GM23338 (cell line): Measurements from ENCODE around the gene HSDL1. TPM values are rescaled to one million over a fixed set of nuclear protein-coding genes. Genes with fewer than 3 reads are reported as not detected.
A peak's percentile ranks its signal among the peaks of the same experiment; 100 is the strongest.

Experiments used
- ATAC-seq: fragments of 200-7000 bp; cut with Tn5 transposase; 3 replicates; pipeline ENCODE4 v1.9.1; 2020
- DNase-seq: peaks from one replicate; pipeline ENCODE4 v3.0.0-alpha.2; 2015; ENCODE audit warnings: low spot score
- H2AFZ ChIP-seq: fragments of 200-600 bp; sonication (generic); 2 replicates; pipeline ENCODE4 v1.8.0; 2016; ENCODE audit warnings: antibody characterized with exemption, mild to moderate bottlenecking, moderate library complexity
- H3F3A ChIP-seq: fragments of 200-600 bp; sonication (generic); replicated peaks from 2 replicates; pipeline ENCODE4 v1.8.0; 2017; ENCODE audit warnings: antibody characterized with exemption, mixed run types, low read depth
- H3K27ac ChIP-seq: fragments of 200-600 bp; sonication (generic); 2 replicates; pipeline ENCODE4 v1.6.1; 2016; ENCODE audit warnings: low read depth
- H3K27me3 ChIP-seq: fragments of 200-600 bp; sonication (generic); 2 replicates; pipeline ENCODE4 v1.8.0; 2016; ENCODE audit warnings: mild to moderate bottlenecking, mixed run types, moderate library complexity; ENCODE audit not compliant: insufficient read depth
- H3K36me3 ChIP-seq: fragments of 200-600 bp; sonication (generic); 2 replicates; pipeline ENCODE4 v1.8.0; 2016; ENCODE audit warnings: mild to moderate bottlenecking; ENCODE audit not compliant: insufficient read depth
- H3K4me1 ChIP-seq: fragments of 200-600 bp; sonication (generic); 2 replicates; pipeline ENCODE4 v1.8.0; 2016; ENCODE audit warnings: mild to moderate bottlenecking, moderate library complexity; ENCODE audit not compliant: insufficient read depth
- H3K4me2 ChIP-seq: fragments of 200-600 bp; sonication (generic); 2 replicates; pipeline ENCODE4 v1.7.1; 2017; ENCODE audit warnings: mixed run types
- H3K4me3 ChIP-seq: fragments of 200-600 bp; sonication (generic); 2 replicates; pipeline ENCODE4 v1.6.1; 2016; ENCODE audit warnings: mixed run types
- H3K79me2 ChIP-seq: fragments of 200-600 bp; sonication (generic); replicated peaks from 2 replicates; pipeline ENCODE4 v1.8.0; 2017; ENCODE audit warnings: mild to moderate bottlenecking; ENCODE audit not compliant: insufficient read depth
- H3K9me2 ChIP-seq: fragments of 200-600 bp; sonication (generic); 2 replicates; pipeline ENCODE4 v1.8.0; 2017; ENCODE audit not compliant: insufficient read depth
- H4K20me1 ChIP-seq: fragments of 200-600 bp; sonication (generic); replicated peaks from 2 replicates; pipeline ENCODE4 v1.8.0; 2017; ENCODE audit warnings: mild to moderate bottlenecking; ENCODE audit not compliant: insufficient read depth
- H3K27ac Mint-ChIP-seq: 2 replicates; pipeline ENCODE4 v1.8.0; 2020; ENCODE audit warnings: inconsistent platforms, mild to moderate bottlenecking, moderate library complexity, mixed read lengths
- H3K27me3 Mint-ChIP-seq: 3 replicates; pipeline ENCODE4 v1.8.0; 2022; ENCODE audit warnings: low read depth, mild to moderate bottlenecking, moderate library complexity, mixed read lengths, inconsistent platforms; ENCODE audit not compliant: insufficient read depth, poor library complexity
- H3K36me3 Mint-ChIP-seq: 3 replicates; pipeline ENCODE4 v1.8.0; 2021; ENCODE audit warnings: low read depth, mild to moderate bottlenecking, inconsistent platforms, moderate library complexity, mixed read lengths
- H3K4me1 Mint-ChIP-seq: 3 replicates; pipeline ENCODE4 v1.8.0; 2020; ENCODE audit warnings: mild to moderate bottlenecking, inconsistent platforms, mixed read lengths
- H3K4me3 Mint-ChIP-seq: 3 replicates; pipeline ENCODE4 v1.8.0; 2021; ENCODE audit warnings: moderate library complexity, mild to moderate bottlenecking, inconsistent platforms, mixed read lengths
- H3K9me3 Mint-ChIP-seq: 3 replicates; pipeline ENCODE4 v1.8.0; 2020; ENCODE audit warnings: moderate library complexity, mild to moderate bottlenecking, inconsistent platforms, mixed read lengths
- CREB1 ChIP-seq: fragments of 250-450 bp; sonication (Bioruptor Pico); IDR thresholded peaks from 2 replicates; pipeline ENCODE4 v1.5.0; 2020; ENCODE audit warnings: low read depth, mild to moderate bottlenecking, moderate library complexity
- EZH2 ChIP-seq: fragments of 200-600 bp; sonication (generic); IDR thresholded peaks from one replicate; pipeline ENCODE4 v1.8.0; 2017; ENCODE audit warnings: antibody characterized with exemption, mild to moderate bottlenecking, low read depth; ENCODE audit not compliant: unreplicated experiment
- EZH2phosphoT487 ChIP-seq: fragments of 200-600 bp; sonication (generic); IDR thresholded peaks from one replicate; pipeline ENCODE4 v1.8.1; 2018; ENCODE audit warnings: antibody characterized with exemption; ENCODE audit not compliant: unreplicated experiment
- JUNB ChIP-seq: IDR thresholded peaks from one replicate; pipeline ENCODE4 v1.6.1; 2016; ENCODE audit warnings: antibody characterized with exemption; ENCODE audit not compliant: unreplicated experiment
- POLR2AphosphoS5 ChIP-seq: IDR thresholded peaks from 2 replicates; pipeline ENCODE4 v1.6.1; 2016; ENCODE audit warnings: antibody characterized with exemption, low read depth
- STAT1 ChIP-seq: IDR thresholded peaks from one replicate; pipeline ENCODE4 v1.6.1; 2016; ENCODE audit warnings: antibody characterized with exemption; ENCODE audit not compliant: unreplicated experiment
- polyA plus RNA-seq: library from polyadenylated mRNA; unstranded; fragments of >200 nt; fragmentation: Nextera tagmentation; extraction: Ambion mirVana; gene quantifications from 2 replicates; pipeline ENCODE4 v1.2.1, GENCODE V29; 2016
- total RNA-seq: library from RNA; depleted of rRNA; stranded (reverse); fragments of >200 nt; shearing (Covaris generic); gene quantifications from 2 replicates; pipeline ENCODE4 v1.2.3, GENCODE V29; 2014
- TF ChIP-seq, protein P1 (sequence below), 2 experiments: fragments of 200-600 bp in 1 of 2; sonication (generic) in 1 of 2; conservative IDR thresholded peaks; 2 replicates each; pipeline versions ENCODE4 v1.5.1 to v1.6.1; 2016 to 2017; ENCODE audit warnings: antibody characterized with exemption in 2 of 2, low read depth in 2 of 2, mild to moderate bottlenecking in 2 of 2, moderate library complexity in 1 of 2
- TF ChIP-seq, protein P2 (sequence below): IDR thresholded peaks from 2 replicates; pipeline ENCODE4 v1.6.1; 2016; ENCODE audit warnings: antibody characterized with exemption

The HSDL1 gene
- total and polyA plus RNA-seq, 2 experiments from 2014 or later = 16.6 to 46.1 TPM

GRCh38 chr16:84169765-84170310, 24.9 kb upstream of the HSDL1 start:
- no peaks in the 10 kb centered on the region for H4K20me1 ChIP-seq
- Mint-ChIP-seq H3K27ac (no peak overlapping the region), H3K9me3 (0 out of 3 replicates have a peak, but pooled peaks cover 2% of the 10 kb centered on the region), H3K36me3 (no peaks in the 10 kb centered on the region; the same call in 2 of the 3 replicates), H3K4me3 (no peak overlapping the region), H3K27me3 (peaks cover 5% of the 10 kb centered on the region), H3K4me1 (peaks cover 2% of the 10 kb centered on the region; the same call in 1 of the 3 replicates)
- H2AFZ ChIP-seq = no peak overlapping the region
- H3K79me2 ChIP-seq = no peaks in the 10 kb centered on the region
- no peak overlapping the region for H3K27ac ChIP-seq
- no peaks in the 10 kb centered on the region for H3F3A ChIP-seq
- no peak for ATAC-seq
- H3K4me2 ChIP-seq = no peak overlapping the region
- no peaks in the 10 kb centered on the region for H3K36me3 ChIP-seq
- H3K9me2 ChIP-seq = no peaks in the 10 kb centered on the region
- peaks cover 8% of the 10 kb centered on the region for H3K4me1 ChIP-seq
- H3K4me3 ChIP-seq = no peak overlapping the region
- H3K27me3 ChIP-seq = no peaks in the 10 kb centered on the region
- TF ChIP-seq, protein P1, sequence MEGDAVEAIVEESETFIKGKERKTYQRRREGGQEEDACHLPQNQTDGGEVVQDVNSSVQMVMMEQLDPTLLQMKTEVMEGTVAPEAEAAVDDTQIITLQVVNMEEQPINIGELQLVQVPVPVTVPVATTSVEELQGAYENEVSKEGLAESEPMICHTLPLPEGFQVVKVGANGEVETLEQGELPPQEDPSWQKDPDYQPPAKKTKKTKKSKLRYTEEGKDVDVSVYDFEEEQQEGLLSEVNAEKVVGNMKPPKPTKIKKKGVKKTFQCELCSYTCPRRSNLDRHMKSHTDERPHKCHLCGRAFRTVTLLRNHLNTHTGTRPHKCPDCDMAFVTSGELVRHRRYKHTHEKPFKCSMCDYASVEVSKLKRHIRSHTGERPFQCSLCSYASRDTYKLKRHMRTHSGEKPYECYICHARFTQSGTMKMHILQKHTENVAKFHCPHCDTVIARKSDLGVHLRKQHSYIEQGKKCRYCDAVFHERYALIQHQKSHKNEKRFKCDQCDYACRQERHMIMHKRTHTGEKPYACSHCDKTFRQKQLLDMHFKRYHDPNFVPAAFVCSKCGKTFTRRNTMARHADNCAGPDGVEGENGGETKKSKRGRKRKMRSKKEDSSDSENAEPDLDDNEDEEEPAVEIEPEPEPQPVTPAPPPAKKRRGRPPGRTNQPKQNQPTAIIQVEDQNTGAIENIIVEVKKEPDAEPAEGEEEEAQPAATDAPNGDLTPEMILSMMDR (conservative IDR thresholded peaks at IDR 0.05; ENCODE audit: low read depth in 2 of 2) = 0 out of 4 replicates have a peak, but pooled peaks of 1 of the 2 experiments have one; percentile 7
- TF ChIP-seq EZH2phosphoT487 = no peak
- DNase-seq = no peak

- no peaks in the 10 kb centered on the region; the same call in 2 of the 3 replicates for H3K36me3 Mint-ChIP-seq
- H2AFZ ChIP-seq = peak overlapping the region; percentile 99
- no peak overlapping the region for H3K4me3 Mint-ChIP-seq
- no peaks in the 10 kb centered on the region for H3K79me2 ChIP-seq
- ATAC-seq (peak; percentile 85), DNase-seq (peak; percentile 47)
- peaks cover 2% of the 10 kb centered on the region; the same call in 1 of the 3 replicates for H3K4me1 Mint-ChIP-seq
- H3F3A ChIP-seq = no peaks in the 10 kb centered on the region
- peak overlapping the region; percentile 11; the same call in 1 of the 2 replicates for H3K4me3 ChIP-seq
- peaks cover 8% of the 10 kb centered on the region for H3K4me1 ChIP-seq
- H3K27me3 Mint-ChIP-seq = peaks cover 5% of the 10 kb centered on the region
- H3K9me2 ChIP-seq = no peaks in the 10 kb centered on the region
- H3K27ac Mint-ChIP-seq = no peak overlapping the region
- H3K4me2 ChIP-seq = no peak overlapping the region
- no peaks in the 10 kb centered on the region for H3K36me3 ChIP-seq
- H3K27me3 ChIP-seq = no peaks in the 10 kb centered on the region
- 0 out of 3 replicates have a peak, but pooled peaks cover 2% of the 10 kb centered on the region for H3K9me3 Mint-ChIP-seq
- H3K27ac ChIP-seq = no peak overlapping the region
- H4K20me1 ChIP-seq = no peaks in the 10 kb centered on the region
- TF ChIP-seq JUNB = no peak
- TF ChIP-seq POLR2AphosphoS5 = no peak
- TF ChIP-seq, protein P2, sequence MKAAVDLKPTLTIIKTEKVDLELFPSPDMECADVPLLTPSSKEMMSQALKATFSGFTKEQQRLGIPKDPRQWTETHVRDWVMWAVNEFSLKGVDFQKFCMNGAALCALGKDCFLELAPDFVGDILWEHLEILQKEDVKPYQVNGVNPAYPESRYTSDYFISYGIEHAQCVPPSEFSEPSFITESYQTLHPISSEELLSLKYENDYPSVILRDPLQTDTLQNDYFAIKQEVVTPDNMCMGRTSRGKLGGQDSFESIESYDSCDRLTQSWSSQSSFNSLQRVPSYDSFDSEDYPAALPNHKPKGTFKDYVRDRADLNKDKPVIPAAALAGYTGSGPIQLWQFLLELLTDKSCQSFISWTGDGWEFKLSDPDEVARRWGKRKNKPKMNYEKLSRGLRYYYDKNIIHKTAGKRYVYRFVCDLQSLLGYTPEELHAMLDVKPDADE = no peak
- TF ChIP-seq, protein P1 (conservative IDR thresholded peaks at IDR 0.05; ENCODE audit: low read depth in 2 of 2) = no peak
- no peak for TF ChIP-seq CREB1 (CRISPR knock-in tag)
- no peak for TF ChIP-seq EZH2
- TF ChIP-seq STAT1 = no peak
These were observed 22.1 kb upstream of the HSDL1 start for GRCh38 chr16:84166796-84167695.
